ENCODE data around the gene APOB. TPM values are rescaled to one million over a fixed set of nuclear protein-coding genes. Genes with fewer than 3 reads are reported as not detected.
A peak's percentile ranks its signal among the peaks of the same experiment; 100 is the strongest.

Gene APOB
- total and polyA plus RNA-seq, 2 of the 13 experiments (the other 11 are each of a cell fraction or from before 2014, with no cell fraction given) = 1,569 to 2,515 TPM

DNA sequence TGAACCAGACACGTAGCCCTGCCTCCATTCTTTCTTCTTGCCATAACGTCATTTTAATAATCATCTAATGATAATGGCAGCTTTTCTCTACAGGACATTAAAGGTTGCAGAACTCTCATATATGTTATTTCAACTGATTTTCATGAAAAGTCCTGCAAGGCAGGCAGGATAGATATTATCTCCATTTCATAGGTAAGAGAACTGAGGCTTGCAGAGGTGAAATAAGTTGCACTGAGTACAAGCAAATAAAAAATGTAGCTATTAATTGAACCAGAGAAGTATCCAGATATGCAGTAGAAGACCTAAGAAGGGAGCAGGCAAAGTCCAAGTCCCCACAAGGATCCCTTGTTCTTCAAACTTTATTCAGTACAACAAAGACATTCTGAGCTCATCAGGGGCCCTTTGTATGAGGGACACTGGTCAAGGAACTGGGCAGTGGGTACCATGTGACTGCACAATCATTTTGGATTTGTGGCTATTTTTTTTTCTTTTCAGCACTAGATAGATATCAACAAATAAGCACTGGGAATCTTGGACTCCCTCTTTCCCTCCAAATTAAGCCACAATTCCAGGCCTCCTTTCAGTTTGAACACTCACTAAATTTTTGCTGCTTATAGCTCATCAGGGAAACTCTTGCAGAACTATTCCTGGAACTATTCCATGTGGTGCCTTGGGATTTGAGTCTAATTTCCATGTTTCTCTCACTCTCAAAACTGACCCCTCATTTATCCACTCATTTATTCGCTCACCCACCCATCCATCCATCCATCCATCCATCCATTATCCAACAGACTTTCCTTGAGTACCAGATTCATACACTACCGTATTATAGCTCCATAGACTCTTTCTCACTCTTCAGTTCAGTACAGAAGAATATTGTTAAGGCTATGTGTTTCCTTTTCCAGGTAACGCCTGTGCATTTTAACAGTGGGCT, 44.6 kb downstream of the APOB start (continued):
- TF ChIP-seq, protein P1, sequence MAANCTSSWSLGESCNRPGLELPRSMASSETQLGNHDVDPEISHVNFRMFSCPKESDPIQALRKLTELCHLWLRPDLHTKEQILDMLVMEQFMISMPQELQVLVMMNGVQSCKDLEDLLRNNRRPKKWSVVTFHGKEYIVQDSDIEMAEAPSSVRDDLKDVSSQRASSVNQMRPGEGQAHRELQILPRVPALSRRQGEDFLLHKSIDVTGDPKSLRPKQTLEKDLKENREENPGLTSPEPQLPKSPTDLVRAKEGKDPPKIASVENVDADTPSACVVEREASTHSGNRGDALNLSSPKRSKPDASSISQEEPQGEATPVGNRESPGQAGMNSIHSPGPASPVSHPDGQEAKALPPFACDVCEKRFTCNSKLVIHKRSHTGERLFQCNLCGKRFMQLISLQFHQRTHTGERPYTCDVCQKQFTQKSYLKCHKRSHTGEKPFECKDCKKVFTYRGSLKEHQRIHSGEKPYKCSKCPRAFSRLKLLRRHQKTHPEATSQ (CRISPR knock-in tag; IDR thresholded peaks at IDR 0.05; ENCODE audit: borderline replicate concordance) = no peak
- TF ChIP-seq MIXL1 (CRISPR knock-in tag; IDR thresholded peaks at IDR 0.05) (peak; percentile 39; the same call in 1 of the 2 replicates), ZSCAN21 (CRISPR knock-in tag; IDR thresholded peaks at IDR 0.05; ENCODE audit: borderline replicate concordance) (peak; percentile 41; the same call in 1 of the 2 replicates), RAD21 (CRISPR knock-in tag; IDR thresholded peaks at IDR 0.05) (0 out of 2 replicates have a peak, but pooled peaks have one; percentile 15), ZNF776 (CRISPR knock-in tag; IDR thresholded peaks at IDR 0.05) (no peak), ZNF572 (CRISPR knock-in tag; IDR thresholded peaks at IDR 0.05) (no peak), RBM22 (optimal IDR thresholded peaks at IDR 0.05; ENCODE audit: low read length) (peak; percentile 99), ZNF543 (CRISPR knock-in tag; IDR thresholded peaks at IDR 0.05) (peak; percentile 53; the same call in 1 of the 2 replicates), ZBTB40 (IDR thresholded peaks at IDR 0.05) (no peak), ZBTB40 (CRISPR knock-in tag; IDR thresholded peaks at IDR 0.05) (peak; percentile 78; the same call in 1 of the 2 replicates), SNAPC5 (CRISPR knock-in tag; IDR thresholded peaks at IDR 0.05; ENCODE audit: borderline replicate concordance) (peak; percentile 86), JUNB (CRISPR knock-in tag; IDR thresholded peaks at IDR 0.05; ENCODE audit: borderline replicate concordance) (peak; percentile 72), ZNF230 (CRISPR knock-in tag; IDR thresholded peaks at IDR 0.05) (no peak), PAF1 (CRISPR knock-in tag; IDR thresholded peaks at IDR 0.05) (peak; percentile 97)
- TF ChIP-seq, protein P2, sequence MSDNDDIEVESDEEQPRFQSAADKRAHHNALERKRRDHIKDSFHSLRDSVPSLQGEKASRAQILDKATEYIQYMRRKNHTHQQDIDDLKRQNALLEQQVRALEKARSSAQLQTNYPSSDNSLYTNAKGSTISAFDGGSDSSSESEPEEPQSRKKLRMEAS (IDR thresholded peaks at IDR 0.05) = 0 out of 2 replicates have a peak, but pooled peaks have one; percentile 14
- TF ChIP-seq, protein P3, sequence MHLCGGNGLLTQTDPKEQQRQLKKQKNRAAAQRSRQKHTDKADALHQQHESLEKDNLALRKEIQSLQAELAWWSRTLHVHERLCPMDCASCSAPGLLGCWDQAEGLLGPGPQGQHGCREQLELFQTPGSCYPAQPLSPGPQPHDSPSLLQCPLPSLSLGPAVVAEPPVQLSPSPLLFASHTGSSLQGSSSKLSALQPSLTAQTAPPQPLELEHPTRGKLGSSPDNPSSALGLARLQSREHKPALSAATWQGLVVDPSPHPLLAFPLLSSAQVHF (CRISPR knock-in tag; IDR thresholded peaks at IDR 0.05) = 0 out of 2 replicates have a peak, but pooled peaks have one; percentile 22

Data from HepG2 (cell line).